SK-N-MC (cell line): ENCODE results near the gene IGFBP1.

ENCODE experiments used
- EZH2 ChIP-seq: fragments of 200-600 bp; sonication (generic); IDR thresholded peaks from one replicate; pipeline ENCODE4 v1.6.1; 2017; ENCODE audit warnings: antibody characterized with exemption
- POLR2AphosphoS5 ChIP-seq: IDR thresholded peaks from 2 replicates; pipeline ENCODE4 v1.6.1; 2012; ENCODE audit warnings: mild to moderate bottlenecking, low read depth, low read length, borderline replicate concordance

DNA sequence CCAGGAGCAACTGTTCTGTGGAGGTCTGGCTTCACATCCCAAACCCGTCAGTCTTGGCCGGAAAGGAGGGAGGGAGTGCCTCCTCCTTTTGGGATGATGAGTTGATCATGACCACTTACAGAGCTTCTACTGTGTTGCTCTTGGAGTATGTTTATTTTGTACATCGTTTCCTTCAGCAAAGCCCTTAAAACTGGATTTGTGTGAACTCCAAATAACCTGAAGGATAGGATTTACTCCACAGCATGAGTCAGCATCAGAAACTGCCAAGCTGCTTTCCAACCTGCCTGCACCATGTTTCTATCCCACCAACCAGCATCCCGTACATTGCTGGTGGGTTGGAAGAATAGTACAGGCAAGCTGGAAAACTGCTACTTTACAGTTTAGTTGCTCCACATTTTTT, 18.9 kb upstream of the IGFBP1 start:
- TF ChIP-seq EZH2 (no peak), POLR2AphosphoS5 (no peak)
